HepG2 (cell line): ENCODE measurements around the gene NDC80. TPM values are rescaled to one million over a fixed set of nuclear protein-coding genes. Genes with fewer than 3 reads are reported as not detected.

Experiments
- KDM5B ChIP-seq: sonication (generic); formaldehyde crosslinking; IDR thresholded peaks from 2 replicates; pipeline ENCODE4 v1.4.0; 2020; ENCODE audit warnings: missing genetic modification reagents, mild to moderate bottlenecking, borderline replicate concordance
- NFKBIZ ChIP-seq: IDR thresholded peaks from 2 replicates; pipeline ENCODE4 v1.6.1; 2018; ENCODE audit warnings: missing genetic modification reagents, missing compliant biosample characterization
- PAX8 ChIP-seq: sonication (generic); formaldehyde crosslinking; IDR thresholded peaks from 2 replicates; pipeline ENCODE4 v1.8.0; 2022; ENCODE audit warnings: mild to moderate bottlenecking, missing genetic modification reagents, borderline replicate concordance
- RFX3 ChIP-seq: IDR thresholded peaks from 2 replicates; pipeline ENCODE4 v1.6.1; 2016; ENCODE audit warnings: missing biosample characterization, missing genetic modification reagents
- ZNF570 ChIP-seq: sonication (generic); formaldehyde crosslinking; IDR thresholded peaks from 2 replicates; pipeline ENCODE4 v1.4.0; 2020; ENCODE audit warnings: mild to moderate bottlenecking, missing genetic modification reagents, borderline replicate concordance
- polyA plus RNA-seq, 8 experiments: library from polyadenylated mRNA; depleted of rRNA in 3 of 8; stranded (reverse) in 7 of 8; unstranded in 1 of 8; fragments of >200 nt; fragmentation: Illumina TruSeq in 4 of 8; extraction: Trizol in 4 of 8; gene quantifications; 2 replicates each; pipeline versions ENCODE4 v1.2.1 to v1.2.3, GENCODE V29; 2011 to 2016; ENCODE audit warnings: low read depth in 4 of 8, missing spikeins in 1 of 8, mixed read lengths in 1 of 8; ENCODE audit not compliant: insufficient read depth in 1 of 8
- total RNA-seq, 5 experiments: library from RNA; depleted of rRNA; stranded (reverse); fragments of >200 nt; fragmentation: Illumina TruSeq; extraction: Trizol; gene quantifications; 2 replicates each; pipeline ENCODE4 v1.2.3, GENCODE V29; 2016; ENCODE audit warnings: low read depth in 1 of 5
- TF ChIP-seq, protein P1 (sequence below): sonication (generic); formaldehyde crosslinking; conservative IDR thresholded peaks from 2 replicates; pipeline ENCODE4 v1.4.0; 2020; ENCODE audit warnings: missing genetic modification reagents
- TF ChIP-seq, protein P2 (sequence below): sonication (generic); formaldehyde crosslinking; IDR thresholded peaks from 2 replicates; pipeline ENCODE4 v1.5.0; 2020; ENCODE audit warnings: missing genetic modification reagents, mild to moderate bottlenecking, borderline replicate concordance
- TF ChIP-seq, protein P3 (sequence below): sonication (generic); formaldehyde crosslinking; IDR thresholded peaks from 2 replicates; pipeline ENCODE4 v1.5.0; 2020; ENCODE audit warnings: mild to moderate bottlenecking, missing genetic modification reagents
- TF ChIP-seq, protein P4 (sequence below): sonication (generic); formaldehyde crosslinking; IDR thresholded peaks from 2 replicates; pipeline ENCODE4 v1.5.0; 2020; ENCODE audit warnings: mild to moderate bottlenecking, missing genetic modification reagents, borderline replicate concordance
- TF ChIP-seq, protein P5 (sequence below): sonication (generic); formaldehyde crosslinking; IDR thresholded peaks from 2 replicates; pipeline ENCODE4 v1.5.0; 2020; ENCODE audit warnings: missing genetic modification reagents

Gene NDC80
- total and polyA plus RNA-seq, 2 of the 13 experiments (the other 11 are each of a cell fraction or from before 2014, with no cell fraction given) = 9.6 to 33.0 TPM

DNA sequence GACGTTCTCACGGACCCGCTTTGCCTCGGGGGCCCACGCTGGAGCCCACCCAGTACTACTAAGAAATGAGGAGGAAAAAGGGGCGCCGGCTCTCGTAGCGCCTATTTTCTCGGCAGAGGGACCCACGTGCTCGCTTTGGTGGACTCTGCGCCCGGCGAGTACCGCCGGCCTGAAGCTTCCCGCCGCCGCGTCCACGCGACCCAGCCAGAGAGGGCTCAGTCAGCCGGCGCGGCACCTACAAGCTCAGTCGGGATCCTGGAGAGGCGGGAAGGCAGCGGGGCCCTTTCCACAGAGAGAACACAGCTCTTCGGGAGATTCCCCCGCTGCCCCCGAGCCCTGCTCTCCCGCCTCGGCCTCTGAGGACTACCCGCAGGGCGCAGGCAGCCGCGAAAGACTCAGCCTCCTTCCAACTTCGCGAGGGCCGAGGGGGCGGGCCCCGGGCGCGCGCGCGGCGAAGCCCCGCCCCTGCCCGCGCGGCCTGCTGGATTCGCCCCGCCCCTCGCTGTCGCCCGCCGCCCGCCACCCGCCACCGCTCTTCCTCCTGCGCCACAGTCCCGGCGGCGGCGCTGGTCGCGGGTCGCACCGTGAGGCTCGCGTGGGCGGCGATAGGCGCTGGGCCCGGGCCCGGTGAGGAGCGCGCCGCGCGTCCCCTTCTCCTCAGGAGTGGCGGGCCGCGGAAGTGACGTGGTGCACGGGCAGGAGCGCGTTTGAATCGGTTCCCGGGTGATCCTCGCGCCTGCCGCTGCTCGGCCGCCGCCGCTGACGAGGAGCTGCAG, 84.0 kb downstream of the NDC80 start, which contains the start of gene SMCHD1 (continued):
- TF ChIP-seq, protein P1, sequence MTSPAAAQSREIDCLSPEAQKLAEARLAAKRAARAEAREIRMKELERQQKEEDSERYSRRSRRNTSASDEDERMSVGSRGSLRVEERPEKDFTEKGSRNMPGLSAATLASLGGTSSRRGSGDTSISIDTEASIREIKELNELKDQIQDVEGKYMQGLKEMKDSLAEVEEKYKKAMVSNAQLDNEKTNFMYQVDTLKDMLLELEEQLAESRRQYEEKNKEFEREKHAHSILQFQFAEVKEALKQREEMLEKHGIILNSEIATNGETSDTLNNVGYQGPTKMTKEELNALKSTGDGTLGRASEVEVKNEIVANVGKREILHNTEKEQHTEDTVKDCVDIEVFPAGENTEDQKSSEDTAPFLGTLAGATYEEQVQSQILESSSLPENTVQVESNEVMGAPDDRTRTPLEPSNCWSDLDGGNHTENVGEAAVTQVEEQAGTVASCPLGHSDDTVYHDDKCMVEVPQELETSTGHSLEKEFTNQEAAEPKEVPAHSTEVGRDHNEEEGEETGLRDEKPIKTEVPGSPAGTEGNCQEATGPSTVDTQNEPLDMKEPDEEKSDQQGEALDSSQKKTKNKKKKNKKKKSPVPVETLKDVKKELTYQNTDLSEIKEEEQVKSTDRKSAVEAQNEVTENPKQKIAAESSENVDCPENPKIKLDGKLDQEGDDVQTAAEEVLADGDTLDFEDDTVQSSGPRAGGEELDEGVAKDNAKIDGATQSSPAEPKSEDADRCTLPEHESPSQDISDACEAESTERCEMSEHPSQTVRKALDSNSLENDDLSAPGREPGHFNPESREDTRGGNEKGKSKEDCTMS = no peak
- TF ChIP-seq KDM5B (CRISPR knock-in tag) = peak; percentile 95
- TF ChIP-seq, protein P2, sequence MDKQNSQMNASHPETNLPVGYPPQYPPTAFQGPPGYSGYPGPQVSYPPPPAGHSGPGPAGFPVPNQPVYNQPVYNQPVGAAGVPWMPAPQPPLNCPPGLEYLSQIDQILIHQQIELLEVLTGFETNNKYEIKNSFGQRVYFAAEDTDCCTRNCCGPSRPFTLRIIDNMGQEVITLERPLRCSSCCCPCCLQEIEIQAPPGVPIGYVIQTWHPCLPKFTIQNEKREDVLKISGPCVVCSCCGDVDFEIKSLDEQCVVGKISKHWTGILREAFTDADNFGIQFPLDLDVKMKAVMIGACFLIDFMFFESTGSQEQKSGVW (CRISPR knock-in tag) = no peak
- TF ChIP-seq, protein P3, sequence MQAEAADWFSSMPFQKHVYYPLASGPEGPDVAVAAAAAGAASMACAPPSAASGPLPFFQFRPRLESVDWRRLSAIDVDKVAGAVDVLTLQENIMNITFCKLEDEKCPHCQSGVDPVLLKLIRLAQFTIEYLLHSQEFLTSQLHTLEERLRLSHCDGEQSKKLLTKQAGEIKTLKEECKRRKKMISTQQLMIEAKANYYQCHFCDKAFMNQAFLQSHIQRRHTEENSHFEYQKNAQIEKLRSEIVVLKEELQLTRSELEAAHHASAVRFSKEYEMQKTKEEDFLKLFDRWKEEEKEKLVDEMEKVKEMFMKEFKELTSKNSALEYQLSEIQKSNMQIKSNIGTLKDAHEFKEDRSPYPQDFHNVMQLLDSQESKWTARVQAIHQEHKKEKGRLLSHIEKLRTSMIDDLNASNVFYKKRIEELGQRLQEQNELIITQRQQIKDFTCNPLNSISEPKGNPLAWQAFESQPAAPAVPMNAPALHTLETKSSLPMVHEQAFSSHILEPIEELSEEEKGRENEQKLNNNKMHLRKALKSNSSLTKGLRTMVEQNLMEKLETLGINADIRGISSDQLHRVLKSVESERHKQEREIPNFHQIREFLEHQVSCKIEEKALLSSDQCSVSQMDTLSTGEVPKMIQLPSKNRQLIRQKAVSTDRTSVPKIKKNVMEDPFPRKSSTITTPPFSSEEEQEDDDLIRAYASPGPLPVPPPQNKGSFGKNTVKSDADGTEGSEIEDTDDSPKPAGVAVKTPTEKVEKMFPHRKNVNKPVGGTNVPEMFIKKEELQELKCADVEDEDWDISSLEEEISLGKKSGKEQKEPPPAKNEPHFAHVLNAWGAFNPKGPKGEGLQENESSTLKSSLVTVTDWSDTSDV (CRISPR knock-in tag) = no peak; the same call in 1 of the 2 replicates
- no peak for TF ChIP-seq PAX8
- TF ChIP-seq, protein P4, sequence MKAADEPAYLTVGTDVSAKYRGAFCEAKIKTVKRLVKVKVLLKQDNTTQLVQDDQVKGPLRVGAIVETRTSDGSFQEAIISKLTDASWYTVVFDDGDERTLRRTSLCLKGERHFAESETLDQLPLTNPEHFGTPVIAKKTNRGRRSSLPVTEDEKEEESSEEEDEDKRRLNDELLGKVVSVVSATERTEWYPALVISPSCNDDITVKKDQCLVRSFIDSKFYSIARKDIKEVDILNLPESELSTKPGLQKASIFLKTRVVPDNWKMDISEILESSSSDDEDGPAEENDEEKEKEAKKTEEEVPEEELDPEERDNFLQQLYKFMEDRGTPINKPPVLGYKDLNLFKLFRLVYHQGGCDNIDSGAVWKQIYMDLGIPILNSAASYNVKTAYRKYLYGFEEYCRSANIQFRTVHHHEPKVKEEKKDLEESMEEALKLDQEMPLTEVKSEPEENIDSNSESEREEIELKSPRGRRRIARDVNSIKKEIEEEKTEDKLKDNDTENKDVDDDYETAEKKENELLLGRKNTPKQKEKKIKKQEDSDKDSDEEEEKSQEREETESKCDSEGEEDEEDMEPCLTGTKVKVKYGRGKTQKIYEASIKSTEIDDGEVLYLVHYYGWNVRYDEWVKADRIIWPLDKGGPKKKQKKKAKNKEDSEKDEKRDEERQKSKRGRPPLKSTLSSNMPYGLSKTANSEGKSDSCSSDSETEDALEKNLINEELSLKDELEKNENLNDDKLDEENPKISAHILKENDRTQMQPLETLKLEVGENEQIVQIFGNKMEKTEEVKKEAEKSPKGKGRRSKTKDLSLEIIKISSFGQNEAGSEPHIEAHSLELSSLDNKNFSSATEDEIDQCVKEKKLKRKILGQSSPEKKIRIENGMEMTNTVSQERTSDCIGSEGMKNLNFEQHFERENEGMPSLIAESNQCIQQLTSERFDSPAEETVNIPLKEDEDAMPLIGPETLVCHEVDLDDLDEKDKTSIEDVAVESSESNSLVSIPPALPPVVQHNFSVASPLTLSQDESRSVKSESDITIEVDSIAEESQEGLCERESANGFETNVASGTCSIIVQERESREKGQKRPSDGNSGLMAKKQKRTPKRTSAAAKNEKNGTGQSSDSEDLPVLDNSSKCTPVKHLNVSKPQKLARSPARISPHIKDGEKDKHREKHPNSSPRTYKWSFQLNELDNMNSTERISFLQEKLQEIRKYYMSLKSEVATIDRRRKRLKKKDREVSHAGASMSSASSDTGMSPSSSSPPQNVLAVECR = peak; percentile 80
- peak; percentile 28; the same call in 1 of the 2 replicates for TF ChIP-seq NFKBIZ (CRISPR knock-in tag)
- TF ChIP-seq, protein P5, sequence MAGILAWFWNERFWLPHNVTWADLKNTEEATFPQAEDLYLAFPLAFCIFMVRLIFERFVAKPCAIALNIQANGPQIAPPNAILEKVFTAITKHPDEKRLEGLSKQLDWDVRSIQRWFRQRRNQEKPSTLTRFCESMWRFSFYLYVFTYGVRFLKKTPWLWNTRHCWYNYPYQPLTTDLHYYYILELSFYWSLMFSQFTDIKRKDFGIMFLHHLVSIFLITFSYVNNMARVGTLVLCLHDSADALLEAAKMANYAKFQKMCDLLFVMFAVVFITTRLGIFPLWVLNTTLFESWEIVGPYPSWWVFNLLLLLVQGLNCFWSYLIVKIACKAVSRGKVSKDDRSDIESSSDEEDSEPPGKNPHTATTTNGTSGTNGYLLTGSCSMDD = 0 out of 2 replicates have a peak, but pooled peaks have one; percentile 79
- no peak for TF ChIP-seq RFX3 (CRISPR knock-in tag)
- no peak for TF ChIP-seq ZNF570 (CRISPR knock-in tag)
